ENCODE results near the gene RAC2. TPM values are rescaled to one million over a fixed set of nuclear protein-coding genes. Genes with fewer than 3 reads are reported as not detected.

RAC2 gene
- total and polyA plus RNA-seq, 9 of the 15 experiments (the other 6 are each of a cell fraction or from before 2014, with no cell fraction given), result 22.7 to 103 (median 43.3) TPM

DNA sequence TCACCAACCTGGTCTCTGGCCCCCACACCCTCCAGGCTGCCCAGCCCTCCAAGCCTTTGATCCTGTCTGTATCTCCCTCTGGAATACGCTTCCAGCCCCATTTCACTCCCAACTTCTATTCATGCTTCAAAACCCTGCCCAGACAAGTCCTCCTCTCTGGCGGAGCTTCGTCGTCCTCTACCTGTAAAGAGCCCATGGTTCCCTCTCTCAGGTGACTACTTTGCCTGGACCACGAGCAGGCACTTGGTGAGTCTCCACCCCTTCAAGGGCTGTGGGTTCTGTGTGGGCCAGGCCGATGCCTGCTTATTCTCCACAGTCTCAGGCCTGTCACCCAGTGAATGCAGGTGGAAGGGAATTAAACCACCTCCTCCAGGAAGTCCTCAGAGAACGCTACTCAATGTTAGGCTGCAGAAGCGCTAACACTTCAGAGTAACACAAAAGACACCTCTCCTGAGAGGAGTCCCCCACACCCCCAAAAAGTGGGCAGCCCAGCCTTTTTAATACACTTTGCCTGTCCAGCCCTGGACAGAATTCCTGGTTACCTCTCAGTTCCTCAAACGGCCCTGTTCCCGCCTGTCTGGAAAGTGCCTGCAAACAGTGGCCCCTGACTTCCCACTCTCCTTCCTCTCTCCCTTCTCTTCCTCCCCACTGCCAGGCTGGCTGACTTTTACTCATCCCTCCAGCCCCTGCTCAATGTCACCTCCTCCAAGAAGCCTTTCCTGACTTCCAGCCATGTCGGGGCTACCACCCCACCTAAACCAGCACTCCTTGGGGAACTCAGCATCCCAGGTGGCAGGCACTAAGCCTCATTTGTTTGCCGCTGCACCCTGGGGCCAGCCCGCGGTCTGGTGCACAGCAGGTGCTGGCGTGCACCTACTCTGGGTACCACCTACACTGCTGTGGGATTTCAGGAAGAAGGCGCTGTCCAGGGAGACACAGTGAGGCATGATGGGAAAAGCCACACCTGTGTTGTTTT, 9.0 kb downstream of the RAC2 start:
- Histone ChIP-seq H3K9ac (ENCODE audit: insufficient read depth in 1 of 2, low read depth in 2 of 2, low read length in 2 of 2) (peak overlapping the region in 1 of 2 experiments; percentile 43; a peak in 2 of 4 replicates), H3K27me3 (ENCODE audit: control insufficient read depth in 2 of 2, insufficient read depth in 2 of 2, low read length in 2 of 2) (no peaks in the 10 kb centered on the region), H3K27ac (ENCODE audit: extremely low read depth, low read depth, low read length) (no peak overlapping the region), H3K4me2 (ENCODE audit: insufficient read depth, low read length) (no peak overlapping the region), H3K9me1 (ENCODE audit: control insufficient read depth, insufficient read depth, low read length) (no peaks in the 10 kb centered on the region), H3K9me3 (replicated peaks; ENCODE audit: control insufficient read depth, insufficient read depth, low read depth, low read length) (no peaks in the 10 kb centered on the region), H3K36me3 (ENCODE audit: control insufficient read depth, insufficient read depth, low read length) (peaks cover 74% of the 10 kb centered on the region; the same call in 2 of the 3 replicates), H3K4me1 (replicated peaks in 1 of 2; ENCODE audit: control insufficient read depth in 2 of 2, insufficient read depth in 2 of 2, low read length in 2 of 2) (peaks cover 11 to 30% of the 10 kb centered on the region in 2 experiments; a peak in 4 of 5 replicates), H4K20me1 (replicated peaks; ENCODE audit: control insufficient read depth, insufficient read depth, low read length) (peaks cover 3% of the 10 kb centered on the region; the same call in 1 of the 2 replicates), H2AFZ (ENCODE audit: low read depth, low read length) (no peak overlapping the region), H3K79me2 (ENCODE audit: control insufficient read depth, insufficient read depth, low read length) (peaks cover 17% of the 10 kb centered on the region; the same call in 2 of the 3 replicates), H3K4me3 (no peak overlapping the region)
- ATAC-seq, result no peak
- BruUV-seq (replicated peaks), result no TSS peak
- ChIA-PET POLR2A (no interaction called here), CTCF (ENCODE audit: low intra/inter-chr PET ratio) (no interaction called here)
- 88% methylated on average over 11 of the region's 16 CpGs for WGBS (ENCODE audit: insufficient coverage, low coverage, missing lambda C conversion rate)
- in situ Hi-C loops (cut with MboI) (no loop called here), intact Hi-C loops (cut with micrococcal nuclease) (no loop called here)
- DNase-seq (ENCODE audit: extremely low read depth in 1 of 4, low spot score in 3 of 4), result no peak
- TF ChIP-seq RBM22 (IDR thresholded peaks at IDR 0.05; ENCODE audit: low read depth, low read length, poor library complexity, severe bottlenecking) (no peak), YY1 (IDR thresholded peaks at IDR 0.05; ENCODE audit: borderline replicate concordance in 1 of 3, control insufficient read depth in 1 of 3, extremely low read depth in 1 of 3, insufficient read depth in 3 of 3, insufficient read length in 1 of 3, insufficient replicate concordance in 2 of 3, low read depth in 1 of 3, low read length in 2 of 3) (no peak), ZFP36 (IDR thresholded peaks at IDR 0.05; ENCODE audit: low read depth, low read length, partially characterized antibody) (peak; percentile 81), RBFOX2 (IDR thresholded peaks at IDR 0.05; ENCODE audit: low read depth, low read length) (peak; percentile 30; the same call in 1 of the 2 replicates)
- FAIRE-seq, result no peak

All from K562 (cell line).